ENCODE measurements around the gene MAB21L4. TPM values are rescaled to one million over a fixed set of nuclear protein-coding genes. Genes with fewer than 3 reads are reported as not detected.

The MAB21L4 gene
- total RNA-seq, 1 experiment from 2014 or later = 0.21 TPM

GRCh38 chr2:240850026-240850425, 45.9 kb downstream of the MAB21L4 start:
- POLR2A ChIA-PET = no interaction called here
- Histone ChIP-seq H3K36me3 (ENCODE audit: control insufficient read depth, insufficient read depth, low read length) (no peaks in the 10 kb centered on the region), H3K4me1 (ENCODE audit: control insufficient read depth, insufficient read depth, low read length) (no peaks in the 10 kb centered on the region), H3K27me3 (ENCODE audit: control insufficient read depth, insufficient read depth, low read length) (no peaks in the 10 kb centered on the region), H3K9me3 (ENCODE audit: control insufficient read depth, insufficient read depth, low read depth, low read length) (peaks cover 6% of the 10 kb centered on the region; the same call in 1 of the 2 replicates), H3K27ac (ENCODE audit: low read length) (no peak overlapping the region), H3K4me3 (ENCODE audit: low read depth in 2 of 2, low read length in 2 of 2) (no peak overlapping the region)
- in situ Hi-C loops (cut with HindIII; ENCODE audit: low pct_unique_long_range_greater_than_20kb, low sequenced_read_pairs) = no loop called here
- TF ChIP-seq, protein P1, sequence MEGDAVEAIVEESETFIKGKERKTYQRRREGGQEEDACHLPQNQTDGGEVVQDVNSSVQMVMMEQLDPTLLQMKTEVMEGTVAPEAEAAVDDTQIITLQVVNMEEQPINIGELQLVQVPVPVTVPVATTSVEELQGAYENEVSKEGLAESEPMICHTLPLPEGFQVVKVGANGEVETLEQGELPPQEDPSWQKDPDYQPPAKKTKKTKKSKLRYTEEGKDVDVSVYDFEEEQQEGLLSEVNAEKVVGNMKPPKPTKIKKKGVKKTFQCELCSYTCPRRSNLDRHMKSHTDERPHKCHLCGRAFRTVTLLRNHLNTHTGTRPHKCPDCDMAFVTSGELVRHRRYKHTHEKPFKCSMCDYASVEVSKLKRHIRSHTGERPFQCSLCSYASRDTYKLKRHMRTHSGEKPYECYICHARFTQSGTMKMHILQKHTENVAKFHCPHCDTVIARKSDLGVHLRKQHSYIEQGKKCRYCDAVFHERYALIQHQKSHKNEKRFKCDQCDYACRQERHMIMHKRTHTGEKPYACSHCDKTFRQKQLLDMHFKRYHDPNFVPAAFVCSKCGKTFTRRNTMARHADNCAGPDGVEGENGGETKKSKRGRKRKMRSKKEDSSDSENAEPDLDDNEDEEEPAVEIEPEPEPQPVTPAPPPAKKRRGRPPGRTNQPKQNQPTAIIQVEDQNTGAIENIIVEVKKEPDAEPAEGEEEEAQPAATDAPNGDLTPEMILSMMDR (IDR thresholded peaks at IDR 0.05) = no peak
- no peak for TF ChIP-seq TCF7L2 (IDR thresholded peaks at IDR 0.05; ENCODE audit: low read depth, low read length)
- no peak for TF ChIP-seq SIN3A (IDR thresholded peaks at IDR 0.05; ENCODE audit: borderline replicate concordance, insufficient read depth, low read depth, low read length)
- no peak for TF ChIP-seq REST (IDR thresholded peaks at IDR 0.05; ENCODE audit: insufficient read depth in 1 of 2, low read depth in 2 of 2, low read length in 1 of 2)
- TF ChIP-seq POLR2AphosphoS5 (IDR thresholded peaks at IDR 0.05; ENCODE audit: low read depth, low read length) = no peak
- no TSS peak for BruUV-seq (replicated peaks)
- CTCF ChIA-PET = interaction anchor here (1.0 kb wide), 1 partner anchor 10 kb away, joined by 7 read pairs; no protein-coding TSS in a partner anchor
- ATAC-seq (no peak; the same call in 1 of the 2 replicates), DNase-seq (ENCODE audit: low read depth, low spot score) (no peak)
- intact Hi-C loops (cut with micrococcal nuclease; ENCODE audit: unreplicated experiment) = no loop called here

- in situ Hi-C loops (cut with HindIII; ENCODE audit: low pct_unique_long_range_greater_than_20kb, low sequenced_read_pairs) (no loop called here), intact Hi-C loops (cut with micrococcal nuclease; ENCODE audit: unreplicated experiment) (no loop called here)
- Histone ChIP-seq H3K27ac (ENCODE audit: low read length) (no peak overlapping the region), H3K36me3 (ENCODE audit: control insufficient read depth, insufficient read depth, low read length) (no peaks in the 10 kb centered on the region), H3K4me3 (ENCODE audit: low read depth in 2 of 2, low read length in 2 of 2) (no peak overlapping the region), H3K4me1 (ENCODE audit: control insufficient read depth, insufficient read depth, low read length) (no peaks in the 10 kb centered on the region), H3K27me3 (ENCODE audit: control insufficient read depth, insufficient read depth, low read length) (0 out of 2 replicates have a peak, but pooled peaks cover 2% of the 10 kb centered on the region), H3K9me3 (ENCODE audit: control insufficient read depth, insufficient read depth, low read depth, low read length) (peaks cover 2% of the 10 kb centered on the region; the same call in 1 of the 2 replicates)
- ATAC-seq (no peak), DNase-seq (ENCODE audit: low read depth, low spot score) (no peak)
- no TSS peak for BruUV-seq (replicated peaks)
- CTCF ChIA-PET = interaction anchor here (1.0 kb wide), 1 partner anchor 9 kb away, joined by 7 read pairs; no protein-coding TSS in a partner anchor
- TF ChIP-seq POLR2AphosphoS5 (IDR thresholded peaks at IDR 0.05; ENCODE audit: low read depth, low read length) = no peak
- no peak for TF ChIP-seq REST (IDR thresholded peaks at IDR 0.05; ENCODE audit: insufficient read depth in 1 of 2, low read depth in 2 of 2, low read length in 1 of 2)
- no peak for TF ChIP-seq TCF7L2 (IDR thresholded peaks at IDR 0.05; ENCODE audit: low read depth, low read length)
- no peak for TF ChIP-seq SIN3A (IDR thresholded peaks at IDR 0.05; ENCODE audit: borderline replicate concordance, insufficient read depth, low read depth, low read length)
- TF ChIP-seq, protein P1 (IDR thresholded peaks at IDR 0.05) = no peak
- POLR2A ChIA-PET = no interaction called here
Observed at GRCh38 chr2:240848900-240849680, 46.9 kb downstream of the MAB21L4 start.
